Measurements from ENCODE around the gene CFAP46. TPM values are rescaled to one million over a fixed set of nuclear protein-coding genes. Genes with fewer than 3 reads are reported as not detected.

Gene CFAP46
- total and polyA plus RNA-seq, 2 of the 8 experiments (the other 6 are each of a cell fraction or from before 2014, with no cell fraction given): 2.6 to 4.8 TPM

GRCh38 chr10:132929953-132930548 lies 12.3 kb downstream of the CFAP46 start:
- H2BK15ac ChIP-seq (ENCODE audit: low read length): no peak overlapping the region
- no peak overlapping the region for H3K9ac ChIP-seq (replicated peaks in 1 of 4; ENCODE audit: extremely low read depth in 1 of 4, low read depth in 3 of 4, low read length in 3 of 4)
- H3K4me3 ChIP-seq (ENCODE audit: extremely low read depth in 1 of 4, insufficient read depth in 2 of 4, low read depth in 3 of 4, low read length in 4 of 4): no peak overlapping the region
- H3K23me2 ChIP-seq (ENCODE audit: low read depth, low read length): peaks cover under 1% of the 10 kb centered on the region; the same call in 1 of the 2 replicates
- no peak overlapping the region for H2AFZ ChIP-seq (ENCODE audit: low read length)
- H3K4me2 ChIP-seq (ENCODE audit: insufficient read depth in 1 of 2, low read depth in 2 of 2, low read length in 2 of 2): no peak overlapping the region
- FAIRE-seq (no peak), DNase-seq (ENCODE audit: low read depth in 1 of 2, low spot score in 2 of 2) (no peak)
- no peak overlapping the region for H2BK120ac ChIP-seq (replicated peaks; ENCODE audit: low read depth, low read length)
- peaks cover 2 to 5% of the 10 kb centered on the region in 2 experiments for H4K20me1 ChIP-seq (replicated peaks in 1 of 2; ENCODE audit: control insufficient read depth in 1 of 2, insufficient read depth in 2 of 2, low read length in 2 of 2)
- no peaks in the 10 kb centered on the region for H3K4me1 ChIP-seq (replicated peaks in 1 of 4; ENCODE audit: control insufficient read depth in 3 of 4, insufficient read depth in 4 of 4, low read length in 3 of 4)
- H2AK5ac ChIP-seq (ENCODE audit: low read depth, low read length): no peak overlapping the region
- H2BK20ac ChIP-seq (ENCODE audit: low read length): no peak overlapping the region
- no peaks in the 10 kb centered on the region for H3K79me1 ChIP-seq (ENCODE audit: low read depth, low read length)
- no peaks in the 10 kb centered on the region for H3K27me3 ChIP-seq (replicated peaks in 1 of 4; ENCODE audit: control insufficient read depth in 3 of 4, extremely low read depth in 1 of 4, insufficient read depth in 3 of 4, low read length in 3 of 4)
- H3K9me3 ChIP-seq (ENCODE audit: insufficient read depth in 2 of 2, low read depth in 1 of 2, low read length in 1 of 2): no peaks in the 10 kb centered on the region
- H2BK12ac ChIP-seq (ENCODE audit: low read depth, low read length): no peak overlapping the region
- no peak overlapping the region for H3K4ac ChIP-seq (replicated peaks; ENCODE audit: insufficient read length, low read depth, low read length)
- H4K91ac ChIP-seq (replicated peaks; ENCODE audit: insufficient read length, low read length): no peak overlapping the region
- no peaks in the 10 kb centered on the region for H3K36me3 ChIP-seq (ENCODE audit: control insufficient read depth in 2 of 4, insufficient read depth in 4 of 4, low read length in 3 of 4)
- no peak overlapping the region; the same call in 1 of the 2 replicates for H4K8ac ChIP-seq (ENCODE audit: extremely low read depth, insufficient read depth, low read length)
- CTCF ChIA-PET (ENCODE audit: partially characterized antibody): interaction anchor here (0.9 kb wide), 1 partner anchor 11 kb away, joined by 3 read pairs; no protein-coding TSS in a partner anchor
- H3K14ac ChIP-seq (ENCODE audit: insufficient read length): no peak overlapping the region
- H3K56ac ChIP-seq (replicated peaks; ENCODE audit: insufficient read length, low read depth, low read length): no peak overlapping the region
- no peak overlapping the region for H3K18ac ChIP-seq (ENCODE audit: extremely low read depth, low read length)
- H2BK5ac ChIP-seq (ENCODE audit: low read depth, low read length): no peak overlapping the region; the same call in 1 of the 2 replicates
- TF ChIP-seq SP2 (IDR thresholded peaks at IDR 0.05; ENCODE audit: low read length) (no peak), POU5F1 (IDR thresholded peaks at IDR 0.05; ENCODE audit: low read depth, low read length) (no peak), TBP (IDR thresholded peaks at IDR 0.05; ENCODE audit: low read depth, low read length) (no peak), SIN3A (conservative IDR thresholded peaks at IDR 0.05 in 1 of 2, IDR thresholded peaks at IDR 0.05 in 1 of 2; ENCODE audit: low read depth in 1 of 2, low read length in 2 of 2) (no peak), SUZ12 (IDR thresholded peaks at IDR 0.05; ENCODE audit: low read length) (no peak), CBX5 (IDR thresholded peaks at IDR 0.05; ENCODE audit: low read depth, low read length) (no peak), ASH2L (IDR thresholded peaks at IDR 0.05; ENCODE audit: low read length) (no peak), HDAC6 (IDR thresholded peaks at IDR 0.05; ENCODE audit: low read depth, low read length) (no peak), KDM1A (IDR thresholded peaks at IDR 0.05; ENCODE audit: borderline replicate concordance, low read length) (no peak), TAF7 (optimal IDR thresholded peaks at IDR 0.05; ENCODE audit: borderline replicate concordance, low read depth, low read length) (no peak)
- H3K23ac ChIP-seq (ENCODE audit: insufficient read length): no peak overlapping the region
- 91% methylated on average over 8 of the region's 10 CpGs; no CpG with 5 or more reads in 1 of the 2 experiments for WGBS, 2 experiments (ENCODE audit: extremely low coverage in 1 of 2, insufficient coverage in 1 of 2, insufficient read length in 1 of 2, insufficient replicate concordance in 2 of 2, low coverage in 1 of 2, low lambda C conversion rate in 2 of 2, missing lambda C conversion rate in 1 of 2)
- H3K79me2 ChIP-seq (ENCODE audit: control insufficient read depth in 1 of 2, insufficient read depth in 2 of 2, low read length in 2 of 2): no peaks in the 10 kb centered on the region
- no peak overlapping the region for H3K27ac ChIP-seq (ENCODE audit: low read depth, low read length)
- POLR2A ChIA-PET (ENCODE audit: partially characterized antibody): no interaction called here
- no peak overlapping the region for H4K5ac ChIP-seq (ENCODE audit: insufficient read length, low read depth, low read length)
